NCI-H2171 (cell line): ENCODE results near the gene MTMR4.
"Not testable (repeated sequence)": the region's sequence is repeated elsewhere in the genome, so short reads cannot be mapped to it uniquely, and the experiment has no call there.

Source experiments
- DNase-seq: peaks from one replicate; lab custom pipeline; 2025; lab: John Stamatoyannopoulos, UW

The MTMR4 gene

GRCh38 chr17:58525239-58525638, 10.8 kb upstream of the MTMR4 start:
- no peak for DNase-seq

GRCh38 chr17:58521680-58522079, 7.2 kb upstream of the MTMR4 start:
- no peak for DNase-seq

DNA sequence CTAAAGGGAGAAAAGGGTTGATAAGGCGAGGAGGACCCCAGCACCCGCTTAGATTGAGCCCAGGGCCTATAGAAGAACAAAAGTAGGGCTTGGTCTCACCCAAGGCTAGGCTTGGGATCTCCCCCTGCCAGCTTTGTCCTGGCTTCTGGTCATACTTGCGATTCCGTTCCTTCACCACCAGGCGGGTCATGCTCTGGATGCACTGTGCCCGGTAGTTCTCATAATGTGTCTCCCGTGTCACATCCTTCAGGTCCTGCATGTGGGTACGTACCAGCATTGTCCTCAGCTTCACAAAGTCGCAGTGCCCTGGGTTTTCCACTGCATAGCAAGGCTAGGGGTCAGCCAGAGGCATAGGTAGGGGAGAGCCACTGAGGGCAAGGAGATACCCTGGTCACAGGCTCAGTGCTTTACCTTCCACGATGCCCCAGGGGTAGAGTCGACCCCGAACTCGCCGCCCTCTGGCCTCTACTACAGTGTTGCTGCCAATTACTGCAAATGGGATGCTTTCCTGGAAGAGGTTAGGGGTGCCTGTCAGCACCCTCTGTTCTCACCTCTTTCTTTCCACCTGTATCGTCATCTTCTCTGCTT, 6.5 kb upstream of the MTMR4 start:
- DNase-seq = no peak

- DNase-seq = peak; percentile 100
Measured at GRCh38 chr17:58517928-58518609, 3.6 kb upstream of the MTMR4 start.

- no peak for DNase-seq
Measured at GRCh38 chr17:58517378-58517927, 3.0 kb upstream of the MTMR4 start.

GRCh38 chr17:58516644-58517377, 2.4 kb upstream of the MTMR4 start:
- no peak for DNase-seq

GRCh38 chr17:58515286-58515685, 848 bp upstream of the MTMR4 start:
- DNase-seq = no peak

DNA sequence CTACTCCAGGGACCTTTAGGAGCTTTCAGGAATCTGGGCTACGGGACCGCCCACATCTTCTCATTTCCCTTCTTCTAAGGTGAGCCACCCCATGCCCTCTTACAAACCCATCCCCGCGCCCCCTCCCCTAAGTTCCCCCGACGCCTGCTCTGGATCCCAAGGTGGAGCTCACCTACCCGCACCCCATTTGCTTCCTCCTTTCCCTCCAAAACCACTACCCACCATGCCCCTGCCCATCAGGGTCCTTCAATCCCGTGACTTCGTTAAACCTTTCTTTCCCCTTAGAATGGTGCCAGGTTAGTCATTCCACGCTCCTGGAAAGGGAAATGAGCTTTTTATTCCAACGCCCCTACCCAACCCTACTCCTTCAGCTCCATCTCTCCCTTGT, 326 bp upstream of the MTMR4 start:
- DNase-seq = no peak

GRCh38 chr17:58513267-58513964, 1.0 kb downstream of the MTMR4 start:
- DNase-seq = peak; percentile 69

GRCh38 chr17:58510075-58510474, 4.4 kb downstream of the MTMR4 start:
- DNase-seq = no peak

DNA sequence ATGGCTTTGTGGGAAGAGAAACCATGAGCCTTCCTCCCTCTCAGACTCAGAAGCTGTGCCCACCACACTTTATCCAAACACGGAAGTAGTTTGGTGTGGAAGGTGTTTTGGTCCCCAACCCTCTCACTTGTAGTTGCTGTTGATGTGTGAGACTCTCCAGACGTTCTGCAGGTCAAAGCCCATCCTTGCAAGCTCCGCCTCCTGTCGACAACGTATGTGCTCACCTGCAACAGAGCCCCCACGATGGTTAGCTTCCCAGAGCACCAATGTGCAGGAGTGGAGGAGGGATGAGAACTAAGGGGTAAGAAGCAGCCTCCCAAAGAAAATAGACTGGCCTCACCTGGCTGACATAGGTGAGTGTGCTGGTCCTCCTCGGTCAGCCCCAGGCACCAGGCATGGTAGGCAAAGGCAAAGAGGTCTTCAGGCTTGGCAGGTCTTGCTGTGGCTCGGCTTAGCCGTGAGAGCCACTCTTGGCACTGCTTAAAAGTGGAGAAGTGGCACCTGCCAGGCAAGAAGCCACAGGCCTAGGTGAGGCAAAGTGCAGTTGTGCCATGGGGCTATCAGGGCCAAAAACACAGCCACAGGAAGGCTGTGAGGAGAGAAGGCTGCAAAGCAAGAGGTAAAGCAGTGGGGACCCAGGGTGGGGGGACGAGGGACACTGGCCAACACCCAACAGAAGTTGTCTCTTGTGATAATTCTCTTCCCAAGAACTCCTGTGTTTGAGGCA, 5.9 kb downstream of the MTMR4 start:
- no peak for DNase-seq

DNA sequence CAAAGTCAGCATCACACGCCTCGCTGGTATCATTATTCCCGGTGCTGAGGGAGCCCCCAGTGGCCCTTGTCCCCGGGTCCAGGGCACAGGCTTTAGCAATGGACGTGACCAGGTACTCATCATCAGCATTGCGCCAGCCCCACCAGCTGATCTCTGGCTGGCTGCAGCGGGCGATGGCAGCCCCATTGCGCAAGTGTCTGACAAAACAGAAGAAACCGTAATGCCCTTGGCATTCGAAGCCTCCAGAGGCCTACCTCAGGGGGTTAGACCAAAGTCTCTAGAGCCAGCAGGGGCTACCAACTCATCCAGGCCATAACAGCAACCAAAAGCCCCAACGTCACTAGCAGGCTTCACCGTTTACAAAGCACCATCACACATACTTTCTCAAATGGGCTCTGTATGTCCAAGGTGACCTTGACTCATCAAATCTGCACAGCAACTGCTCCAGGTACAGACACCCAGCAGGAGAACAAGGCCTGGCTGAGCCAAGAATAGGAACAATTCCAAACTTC, 7.3 kb downstream of the MTMR4 start:
- no peak for DNase-seq

GRCh38 chr17:58506354-58507080, 7.9 kb downstream of the MTMR4 start:
- DNase-seq = no peak

- DNase-seq = no peak
Measured at GRCh38 chr17:58504826-58505351, 9.5 kb downstream of the MTMR4 start.

- no peak for DNase-seq
Measured at GRCh38 chr17:58503866-58504265, 10.6 kb downstream of the MTMR4 start.

DNA sequence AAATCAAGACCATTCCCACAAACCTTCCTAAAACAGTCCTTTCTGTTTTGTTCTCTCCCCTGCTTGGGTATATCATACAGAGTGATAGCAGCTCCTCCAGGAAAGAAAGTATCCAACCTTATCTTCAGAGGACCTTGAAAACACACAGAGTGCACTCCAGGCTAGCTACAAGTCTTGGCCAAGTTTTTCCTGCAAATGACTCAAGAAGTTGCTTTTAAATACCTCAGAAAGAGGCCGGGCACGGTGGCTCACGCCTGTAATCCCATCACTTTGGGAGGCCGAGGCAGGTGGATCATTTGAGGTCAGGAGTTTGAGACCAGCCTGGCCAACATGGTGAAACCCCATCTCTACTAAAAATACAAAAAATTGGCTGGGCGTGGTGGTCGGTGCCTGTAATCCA, 11.3 kb downstream of the MTMR4 start:
- DNase-seq = not testable (repeated sequence)

GRCh38 chr17:58501451-58501850, 13.0 kb downstream of the MTMR4 start:
- DNase-seq = no peak

DNA sequence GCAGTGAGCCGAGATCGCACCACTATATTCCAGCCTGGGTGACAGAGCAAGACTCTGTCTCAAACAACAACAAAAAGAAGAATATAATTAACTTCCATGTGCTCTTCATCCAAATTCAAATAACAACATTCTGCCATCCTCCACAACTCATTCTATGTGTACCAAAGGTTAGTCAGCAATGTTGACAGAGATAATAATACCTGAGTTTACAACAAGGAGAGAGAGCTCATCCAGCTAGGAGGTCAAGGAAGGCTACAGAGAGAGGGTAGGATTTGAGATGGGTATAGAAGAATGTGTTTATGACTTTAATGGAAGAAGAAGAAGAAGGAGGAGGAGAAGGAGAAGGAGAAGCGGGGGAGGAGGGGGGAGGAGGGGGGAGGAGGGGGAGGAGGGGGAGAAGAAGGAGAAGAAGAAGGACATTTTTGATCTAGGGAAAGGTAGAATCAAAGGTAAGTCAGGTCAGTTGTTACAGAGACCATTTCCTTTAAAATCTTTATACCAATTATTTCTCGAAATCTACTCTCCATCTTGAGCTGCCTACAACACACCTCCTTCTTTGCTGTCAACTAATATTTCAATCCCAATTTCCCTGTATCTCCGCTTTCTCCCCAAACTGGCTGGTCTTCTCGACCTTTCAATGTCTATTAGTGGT, 16.1 kb downstream of the MTMR4 start:
- no peak for DNase-seq

GRCh38 chr17:58493506-58493905, 20.9 kb downstream of the MTMR4 start:
- DNase-seq = no peak
